Endodermal cell (in vitro differentiated cells): ENCODE measurements around the gene ITGA8. TPM values are rescaled to one million over a fixed set of nuclear protein-coding genes. Genes with fewer than 3 reads are reported as not detected.

Experiments
- DNase-seq: peaks from one replicate; pipeline ENCODE4 v3.0.0-alpha.2; 2017
- H3K27ac ChIP-seq: 2 replicates; pipeline ENCODE4 v1.5.1; 2013; ENCODE audit warnings: mild to moderate bottlenecking, low read depth, low read length, moderate library complexity
- H3K27me3 ChIP-seq: 2 replicates; pipeline ENCODE4 v1.6.1; 2013; ENCODE audit warnings: mild to moderate bottlenecking, low read length, moderate library complexity; ENCODE audit not compliant: insufficient read depth, control insufficient read depth, poor library complexity, severe bottlenecking
- H3K36me3 ChIP-seq: 2 replicates; pipeline ENCODE4 v1.7.0; 2013; ENCODE audit warnings: mild to moderate bottlenecking, low read length, moderate library complexity; ENCODE audit not compliant: control insufficient read depth, insufficient read depth
- H3K4me1 ChIP-seq: one replicate; pipeline ENCODE4 v1.7.0; 2013; ENCODE audit warnings: low read length; ENCODE audit not compliant: control insufficient read depth, insufficient read depth
- H3K4me3 ChIP-seq: 2 replicates; pipeline ENCODE4 v1.5.1; 2013; ENCODE audit warnings: mild to moderate bottlenecking, low read length, moderate library complexity
- H3K9ac ChIP-seq: 2 replicates; pipeline ENCODE4 v1.6.1; 2013; ENCODE audit warnings: mild to moderate bottlenecking, low read length, moderate library complexity; ENCODE audit not compliant: poor library complexity, severe bottlenecking; ENCODE audit errors: extremely low read depth
- H3K9me3 ChIP-seq: 2 replicates; pipeline ENCODE4 v1.6.1; 2013; ENCODE audit warnings: mild to moderate bottlenecking, low read length, moderate library complexity; ENCODE audit not compliant: control insufficient read depth
- H3K27ac Mint-ChIP-seq: 2 replicates; pipeline ENCODE4 v1.8.0; 2020; ENCODE audit warnings: mixed read lengths
- H3K27me3 Mint-ChIP-seq: 2 replicates; pipeline ENCODE4 v1.8.0; 2021; ENCODE audit warnings: mild to moderate bottlenecking, mixed read lengths; ENCODE audit not compliant: insufficient read depth
- H3K36me3 Mint-ChIP-seq: 2 replicates; pipeline ENCODE4 v1.8.0; 2020; ENCODE audit warnings: low read depth, mixed read lengths
- H3K4me1 Mint-ChIP-seq: 2 replicates; pipeline ENCODE4 v1.8.0; 2020; ENCODE audit warnings: mixed read lengths
- H3K4me3 Mint-ChIP-seq: 2 replicates; pipeline ENCODE4 v1.8.0; 2020; ENCODE audit warnings: mild to moderate bottlenecking, moderate library complexity, mixed read lengths
- H3K9me3 Mint-ChIP-seq: 2 replicates; pipeline ENCODE4 v1.8.0; 2020; ENCODE audit warnings: mild to moderate bottlenecking, mixed read lengths
- WGBS, 2 experiments: methylation state at CpG; one replicate each; pipeline versions ENCODE4 v1.1.5 to v1.1.7; 2013; ENCODE audit warnings: missing lambda C conversion rate in 2 of 2, mixed read lengths in 1 of 2; ENCODE audit not compliant: insufficient coverage in 1 of 2, insufficient read length in 1 of 2; 5-methylcytosine and 5-hydroxymethylcytosine counted together
- total RNA-seq, 2 donors: library from RNA; stranded (reverse); fragmentation: NEBNext Ultra II Directional in 1 of 2; extraction: Animal tissue kit (Norgen Biotek cat#: 25700) in 1 of 2; gene quantifications; 2 replicates in 1 of 2; 3 replicates in 1 of 2; pipeline ENCODE4 v1.2.1, GENCODE V29; 2021
- TF ChIP-seq, protein P1 (sequence below): fragments of 200-600 bp; sonication (generic); conservative IDR thresholded peaks from 2 replicates; pipeline ENCODE4 v1.5.0; 2021; ENCODE audit warnings: antibody characterized with exemption, mild to moderate bottlenecking

Gene ITGA8
- total RNA-seq, 2 donors from 2014 or later = 0.24 to 0.40 TPM

DNA sequence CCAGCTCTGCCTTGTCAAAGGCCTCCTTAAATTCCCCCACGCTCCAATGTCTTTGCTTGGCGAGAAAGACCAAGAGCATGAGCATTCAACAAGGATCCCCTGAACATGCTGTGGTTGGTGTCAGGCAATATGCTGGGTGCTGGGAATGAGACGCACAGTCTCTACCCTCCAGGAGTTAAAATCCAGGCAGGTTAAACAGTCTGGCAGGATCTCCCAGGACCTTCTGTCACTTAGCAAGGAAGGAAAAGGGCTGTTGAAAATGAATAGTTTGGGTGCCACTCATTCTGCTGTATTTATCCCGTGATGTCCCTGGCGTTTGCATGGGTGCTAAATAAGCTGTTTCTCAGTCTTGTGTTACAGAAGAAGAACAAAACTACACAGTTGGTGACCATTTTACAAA lies 21.9 kb upstream of the ITGA8 start:
- Mint-ChIP-seq H3K36me3 (no peaks in the 10 kb centered on the region), H3K4me3 (no peak overlapping the region)

DNA sequence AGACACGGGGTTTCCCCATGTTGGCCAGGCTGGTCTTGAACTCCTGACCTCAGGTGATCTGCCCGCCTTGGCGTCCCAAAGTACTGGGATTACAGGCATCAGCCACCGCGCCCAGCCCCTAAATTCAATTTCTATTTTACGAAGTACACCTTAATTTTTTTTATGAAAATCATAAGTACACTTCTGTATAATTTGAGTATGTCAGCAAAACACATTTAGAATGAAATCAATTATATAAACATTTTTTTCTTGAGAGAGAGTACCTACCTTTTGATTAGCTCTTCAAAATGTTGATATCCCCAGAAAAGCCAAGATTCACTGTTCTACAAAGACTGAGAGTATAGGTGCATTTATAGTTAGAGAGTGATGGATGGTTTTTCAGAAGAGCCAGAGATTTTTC lies 20.5 kb upstream of the ITGA8 start:
- H3K36me3 Mint-ChIP-seq = no peaks in the 10 kb centered on the region
- 94 to 100% methylated on average over 3 to 6 of the region's 6 CpGs for WGBS, 2 experiments
- H3K4me1 ChIP-seq = no peaks in the 10 kb centered on the region
- H3K9ac ChIP-seq = no peak overlapping the region
- H3K9me3 Mint-ChIP-seq = no peaks in the 10 kb centered on the region
- no peaks in the 10 kb centered on the region for H3K36me3 ChIP-seq
- no peaks in the 10 kb centered on the region for H3K27me3 Mint-ChIP-seq
- DNase-seq = no peak
- H3K4me1 Mint-ChIP-seq = peaks cover 6% of the 10 kb centered on the region
- H3K27me3 ChIP-seq = no peaks in the 10 kb centered on the region
- no peaks in the 10 kb centered on the region for H3K9me3 ChIP-seq
- no peak overlapping the region for H3K4me3 Mint-ChIP-seq
- H3K27ac ChIP-seq = no peak overlapping the region
- TF ChIP-seq, protein P1, sequence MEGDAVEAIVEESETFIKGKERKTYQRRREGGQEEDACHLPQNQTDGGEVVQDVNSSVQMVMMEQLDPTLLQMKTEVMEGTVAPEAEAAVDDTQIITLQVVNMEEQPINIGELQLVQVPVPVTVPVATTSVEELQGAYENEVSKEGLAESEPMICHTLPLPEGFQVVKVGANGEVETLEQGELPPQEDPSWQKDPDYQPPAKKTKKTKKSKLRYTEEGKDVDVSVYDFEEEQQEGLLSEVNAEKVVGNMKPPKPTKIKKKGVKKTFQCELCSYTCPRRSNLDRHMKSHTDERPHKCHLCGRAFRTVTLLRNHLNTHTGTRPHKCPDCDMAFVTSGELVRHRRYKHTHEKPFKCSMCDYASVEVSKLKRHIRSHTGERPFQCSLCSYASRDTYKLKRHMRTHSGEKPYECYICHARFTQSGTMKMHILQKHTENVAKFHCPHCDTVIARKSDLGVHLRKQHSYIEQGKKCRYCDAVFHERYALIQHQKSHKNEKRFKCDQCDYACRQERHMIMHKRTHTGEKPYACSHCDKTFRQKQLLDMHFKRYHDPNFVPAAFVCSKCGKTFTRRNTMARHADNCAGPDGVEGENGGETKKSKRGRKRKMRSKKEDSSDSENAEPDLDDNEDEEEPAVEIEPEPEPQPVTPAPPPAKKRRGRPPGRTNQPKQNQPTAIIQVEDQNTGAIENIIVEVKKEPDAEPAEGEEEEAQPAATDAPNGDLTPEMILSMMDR = no peak
- no peak overlapping the region for H3K27ac Mint-ChIP-seq
- H3K4me3 ChIP-seq = no peak overlapping the region

More for the DNA sequence above, 21.9 kb upstream of the ITGA8 start:
- TF ChIP-seq, protein P1 = no peak
- no peak overlapping the region for H3K9ac ChIP-seq
- WGBS, 2 experiments = 91 to 100% methylated on average over 2 to 5 of the region's 5 CpGs
- no peaks in the 10 kb centered on the region for H3K9me3 Mint-ChIP-seq
- no peak overlapping the region for H3K4me3 ChIP-seq
- no peaks in the 10 kb centered on the region for H3K27me3 Mint-ChIP-seq
- H3K27ac Mint-ChIP-seq = no peak overlapping the region
- peaks cover 2% of the 10 kb centered on the region for H3K4me1 Mint-ChIP-seq
- no peaks in the 10 kb centered on the region for H3K27me3 ChIP-seq
- no peak overlapping the region for H3K27ac ChIP-seq
- no peaks in the 10 kb centered on the region for H3K36me3 ChIP-seq
- no peak for DNase-seq
- H3K4me1 ChIP-seq = no peaks in the 10 kb centered on the region
- no peaks in the 10 kb centered on the region for H3K9me3 ChIP-seq

DNA sequence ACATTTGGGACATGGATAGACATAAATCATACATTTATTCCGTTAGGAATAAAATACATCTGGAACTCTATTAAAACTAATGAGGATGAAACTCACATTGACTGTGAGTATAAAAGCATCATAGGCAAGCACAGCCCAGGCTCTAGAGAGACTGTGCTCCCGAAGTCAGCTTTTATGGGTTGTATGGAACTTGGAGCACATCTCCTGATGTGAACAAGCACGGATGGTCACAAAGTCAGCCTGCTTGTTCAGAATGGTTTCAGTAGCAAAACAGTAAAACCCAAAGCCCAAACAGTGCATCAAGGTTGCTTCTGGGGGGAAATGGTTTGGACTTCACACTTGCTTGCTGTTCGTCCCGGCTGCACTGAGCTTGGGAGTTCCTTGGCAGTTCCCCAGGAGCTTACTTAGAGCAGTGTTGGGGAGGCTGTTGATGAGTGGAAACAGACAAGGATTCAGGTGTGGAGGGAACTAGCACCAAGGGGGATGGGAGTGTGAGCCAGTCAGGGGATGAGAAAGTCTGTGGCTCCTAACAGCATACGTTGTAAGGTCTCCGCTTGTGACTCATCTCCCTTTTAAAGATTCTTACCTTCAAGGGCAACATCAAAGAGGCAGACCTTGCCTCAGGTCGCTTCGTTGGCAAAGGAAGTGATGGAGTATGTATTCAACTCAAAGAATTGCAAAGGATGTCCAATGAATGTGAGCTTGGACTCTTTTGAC lies 19.7 kb upstream of the ITGA8 start:
- Histone ChIP-seq H3K9me3 (no peaks in the 10 kb centered on the region), H3K27ac (no peak overlapping the region), H3K4me3 (no peak overlapping the region), H3K4me1 (no peaks in the 10 kb centered on the region), H3K27me3 (no peaks in the 10 kb centered on the region), H3K36me3 (no peaks in the 10 kb centered on the region), H3K9ac (no peak overlapping the region)
- 87 to 92% methylated on average over 4 to 9 of the region's 9 CpGs for WGBS, 2 experiments
- Mint-ChIP-seq H3K27ac (no peak overlapping the region), H3K9me3 (no peaks in the 10 kb centered on the region), H3K27me3 (no peaks in the 10 kb centered on the region), H3K36me3 (no peaks in the 10 kb centered on the region), H3K4me1 (peaks cover 6% of the 10 kb centered on the region), H3K4me3 (no peak overlapping the region)
- TF ChIP-seq, protein P1 = no peak
- no peak for DNase-seq
